Measurements from ENCODE around the gene ANKDD1B. TPM values are rescaled to one million over a fixed set of nuclear protein-coding genes. Genes with fewer than 3 reads are reported as not detected.

ANKDD1B gene
- total and polyA plus RNA-seq, 4 donors, result 1.3 to 9.4 (median 5.9) TPM

DNA sequence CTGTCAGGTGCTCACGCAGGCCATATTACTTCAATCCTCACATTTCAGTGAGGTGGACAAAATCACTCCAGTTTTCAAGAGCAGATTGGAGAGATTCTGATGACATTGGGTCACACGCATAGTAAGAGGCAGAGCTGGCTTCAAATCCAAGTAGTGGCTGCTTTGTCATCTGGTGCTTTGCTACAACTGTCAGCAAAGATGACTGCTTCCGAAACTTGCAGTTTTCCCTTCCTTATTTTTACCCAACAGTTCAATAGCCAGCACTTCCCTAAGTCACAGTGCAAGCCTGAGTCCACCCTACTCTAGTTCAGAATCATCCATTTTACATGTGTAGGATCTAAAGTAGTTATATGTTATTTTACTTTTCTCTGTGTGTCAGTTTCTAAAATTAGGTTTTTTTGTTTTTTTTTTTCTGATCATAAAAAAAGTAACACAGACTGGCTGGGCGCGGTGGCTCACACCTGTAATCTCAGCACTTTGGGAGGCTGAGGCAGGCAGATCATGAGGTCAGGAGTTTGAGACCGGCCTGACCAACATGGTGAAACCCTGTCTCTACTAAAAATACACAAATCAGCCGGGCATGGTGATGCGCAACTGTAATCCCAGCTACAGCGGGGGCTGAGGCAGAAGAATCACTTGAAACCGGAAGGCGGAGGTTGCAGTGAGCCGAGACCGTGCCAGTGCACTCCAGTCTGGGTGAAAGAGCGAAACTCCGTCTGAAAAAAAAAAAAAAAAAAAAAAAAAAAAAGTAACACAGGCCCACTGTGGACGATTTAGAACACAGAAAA is 49.6 kb downstream of the ANKDD1B start:
- no peak overlapping the region for H3K27ac ChIP-seq (ENCODE audit: low read depth in 1 of 2, low read length in 1 of 2)
- TF ChIP-seq, protein P1, sequence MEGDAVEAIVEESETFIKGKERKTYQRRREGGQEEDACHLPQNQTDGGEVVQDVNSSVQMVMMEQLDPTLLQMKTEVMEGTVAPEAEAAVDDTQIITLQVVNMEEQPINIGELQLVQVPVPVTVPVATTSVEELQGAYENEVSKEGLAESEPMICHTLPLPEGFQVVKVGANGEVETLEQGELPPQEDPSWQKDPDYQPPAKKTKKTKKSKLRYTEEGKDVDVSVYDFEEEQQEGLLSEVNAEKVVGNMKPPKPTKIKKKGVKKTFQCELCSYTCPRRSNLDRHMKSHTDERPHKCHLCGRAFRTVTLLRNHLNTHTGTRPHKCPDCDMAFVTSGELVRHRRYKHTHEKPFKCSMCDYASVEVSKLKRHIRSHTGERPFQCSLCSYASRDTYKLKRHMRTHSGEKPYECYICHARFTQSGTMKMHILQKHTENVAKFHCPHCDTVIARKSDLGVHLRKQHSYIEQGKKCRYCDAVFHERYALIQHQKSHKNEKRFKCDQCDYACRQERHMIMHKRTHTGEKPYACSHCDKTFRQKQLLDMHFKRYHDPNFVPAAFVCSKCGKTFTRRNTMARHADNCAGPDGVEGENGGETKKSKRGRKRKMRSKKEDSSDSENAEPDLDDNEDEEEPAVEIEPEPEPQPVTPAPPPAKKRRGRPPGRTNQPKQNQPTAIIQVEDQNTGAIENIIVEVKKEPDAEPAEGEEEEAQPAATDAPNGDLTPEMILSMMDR (IDR thresholded peaks at IDR 0.05; ENCODE audit: control extremely low read depth, extremely low read depth), result no peak
- ATAC-seq (ENCODE audit: insufficient read depth, low FRiP score) (no peak), DNase-seq (no peak)
- peaks cover 0 to 12% (median 1%) of the 10 kb centered on the region in 5 donors for H3K4me1 ChIP-seq (ENCODE audit: control insufficient read depth in 5 of 5, insufficient read depth in 5 of 5, low read length in 5 of 5)
- H3K9ac ChIP-seq (ENCODE audit: insufficient read depth in 1 of 2, low read length in 2 of 2), result no peak overlapping the region
- H3K36me3 ChIP-seq (ENCODE audit: control insufficient read depth in 4 of 4, insufficient read depth in 4 of 4, low read length in 4 of 4), result no peaks in the 10 kb centered on the region
- H3K9me3 ChIP-seq (ENCODE audit: control insufficient read depth in 4 of 4, insufficient read depth in 3 of 4, low read length in 3 of 4), result no peaks in the 10 kb centered on the region
- H3K27me3 ChIP-seq (ENCODE audit: control insufficient read depth in 3 of 3, insufficient read depth in 3 of 3, low read length in 2 of 3), result no peaks in the 10 kb centered on the region
- H3K4me3 ChIP-seq, result no peak overlapping the region
- WGBS, 2 donors, result 83 to 84% methylated on average over 16 of the region's 16 CpGs

DNA sequence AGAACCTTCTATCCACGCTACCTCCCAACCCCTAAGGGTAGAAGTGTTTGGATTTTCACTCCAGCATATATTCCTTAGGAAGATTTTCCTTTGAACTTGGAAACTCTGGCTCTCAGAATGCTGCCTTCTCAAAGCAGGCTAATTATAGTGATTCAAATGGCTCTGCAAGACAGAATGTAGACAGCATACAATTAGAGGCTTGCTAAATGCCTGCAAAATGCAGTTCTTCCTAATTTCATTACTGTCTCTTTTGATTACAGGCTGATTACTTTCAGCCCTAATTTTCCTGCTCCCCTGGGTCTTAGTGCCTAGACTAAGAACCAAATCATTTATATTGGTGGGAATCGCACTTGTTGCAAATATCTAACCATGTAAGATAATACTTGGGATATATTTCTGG is 50.8 kb downstream of the ANKDD1B start:
- Histone ChIP-seq H3K27ac (ENCODE audit: low read depth in 1 of 2, low read length in 1 of 2) (no peak overlapping the region), H3K9ac (ENCODE audit: insufficient read depth in 1 of 2, low read length in 2 of 2) (no peak overlapping the region), H3K4me3 (no peak overlapping the region), H3K9me3 (ENCODE audit: control insufficient read depth in 4 of 4, insufficient read depth in 3 of 4, low read length in 3 of 4) (no peaks in the 10 kb centered on the region), H3K4me1 (ENCODE audit: control insufficient read depth in 5 of 5, insufficient read depth in 5 of 5, low read length in 5 of 5) (no peaks in the 10 kb centered on the region), H3K36me3 (ENCODE audit: control insufficient read depth in 4 of 4, insufficient read depth in 4 of 4, low read length in 4 of 4) (no peaks in the 10 kb centered on the region), H3K27me3 (ENCODE audit: control insufficient read depth in 3 of 3, insufficient read depth in 3 of 3, low read length in 2 of 3) (no peaks in the 10 kb centered on the region)
- TF ChIP-seq, protein P1 (IDR thresholded peaks at IDR 0.05; ENCODE audit: control extremely low read depth, extremely low read depth), result no peak
- DNase-seq (no peak), ATAC-seq (ENCODE audit: insufficient read depth, low FRiP score) (no peak)
- 94 to 95% methylated on average over 2 of the region's 2 CpGs for WGBS, 2 donors

DNA sequence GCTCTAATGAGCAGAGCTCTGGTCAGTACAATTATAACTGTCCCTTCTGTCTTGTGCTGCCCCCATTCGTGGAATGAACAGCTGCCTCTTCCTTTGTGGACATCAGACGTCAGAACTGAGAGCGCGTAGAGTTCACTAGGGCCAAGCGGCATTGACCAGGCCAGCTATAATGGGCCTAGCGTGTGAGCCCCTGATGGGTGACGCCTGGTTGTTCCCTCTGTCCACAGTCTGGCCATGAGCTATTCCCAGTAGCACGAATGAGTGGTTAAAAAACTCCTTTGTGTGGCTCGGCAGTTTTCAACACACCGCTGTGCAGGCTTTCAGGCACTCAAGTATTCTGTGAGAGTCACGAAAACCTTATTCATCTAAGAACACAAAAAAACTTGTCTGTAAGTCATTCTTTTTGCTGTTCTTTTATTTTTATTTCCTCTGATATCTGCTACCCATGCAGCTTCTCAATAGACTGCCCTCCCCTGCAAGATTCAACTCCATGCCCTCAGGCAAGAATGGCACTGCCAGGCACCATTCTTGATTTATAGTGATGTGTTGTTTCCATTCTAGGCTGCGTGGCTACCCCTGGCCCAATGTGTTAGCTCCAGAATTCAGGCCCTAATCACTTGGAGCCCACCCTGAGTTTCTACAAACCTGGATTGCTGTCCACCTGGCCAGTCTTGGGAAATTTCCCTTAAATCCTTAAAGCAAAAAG is 52.5 kb downstream of the ANKDD1B start:
- H3K9me3 ChIP-seq (ENCODE audit: control insufficient read depth in 4 of 4, insufficient read depth in 3 of 4, low read length in 3 of 4), result no peaks in the 10 kb centered on the region
- TF ChIP-seq, protein P1 (IDR thresholded peaks at IDR 0.05; ENCODE audit: control extremely low read depth, extremely low read depth), result no peak
- WGBS, 2 donors, result 87 to 89% methylated on average over 12 of the region's 12 CpGs
- no peak overlapping the region for H3K27ac ChIP-seq (ENCODE audit: low read depth in 1 of 2, low read length in 1 of 2)
- ATAC-seq (ENCODE audit: insufficient read depth, low FRiP score), result no peak
- H3K9ac ChIP-seq (ENCODE audit: insufficient read depth in 1 of 2, low read length in 2 of 2), result no peak overlapping the region
- no peak overlapping the region for H3K4me3 ChIP-seq
- H3K36me3 ChIP-seq (ENCODE audit: control insufficient read depth in 4 of 4, insufficient read depth in 4 of 4, low read length in 4 of 4), result no peaks in the 10 kb centered on the region
- no peaks in the 10 kb centered on the region for H3K4me1 ChIP-seq (ENCODE audit: control insufficient read depth in 5 of 5, insufficient read depth in 5 of 5, low read length in 5 of 5)
- no peak for DNase-seq
- no peaks in the 10 kb centered on the region for H3K27me3 ChIP-seq (ENCODE audit: control insufficient read depth in 3 of 3, insufficient read depth in 3 of 3, low read length in 2 of 3)
